ENCODE measurements around the gene ADPRH.

DNA sequence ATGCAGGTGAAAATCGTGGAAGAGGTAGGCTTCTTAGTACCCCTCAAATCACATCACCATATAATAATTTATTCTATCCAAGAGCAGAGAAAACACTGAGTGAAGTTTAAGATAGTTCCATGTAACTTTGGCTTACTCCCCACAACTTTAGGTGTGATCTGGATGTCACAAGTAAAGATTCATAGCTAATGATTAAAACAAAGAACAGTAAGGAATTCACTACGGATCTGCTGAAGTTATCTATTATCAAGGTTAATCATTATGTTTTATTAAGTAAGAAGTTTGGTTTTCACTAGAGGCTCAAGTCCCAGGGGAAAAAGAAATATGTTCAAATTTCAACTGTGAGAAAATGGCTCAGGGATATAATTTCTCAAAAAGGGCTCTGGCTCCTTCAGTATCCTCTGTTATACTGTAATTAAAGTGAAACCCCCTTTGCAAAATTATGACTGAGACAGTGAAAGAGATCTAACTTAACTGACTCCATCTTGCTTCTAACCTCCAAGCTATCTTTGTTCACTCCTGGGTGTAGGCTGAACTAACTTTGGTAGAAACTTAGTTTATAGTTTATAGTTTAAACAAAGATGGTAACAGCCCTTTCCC lies 37.0 kb upstream of the ADPRH start:
- TF ChIP-seq, protein P1, sequence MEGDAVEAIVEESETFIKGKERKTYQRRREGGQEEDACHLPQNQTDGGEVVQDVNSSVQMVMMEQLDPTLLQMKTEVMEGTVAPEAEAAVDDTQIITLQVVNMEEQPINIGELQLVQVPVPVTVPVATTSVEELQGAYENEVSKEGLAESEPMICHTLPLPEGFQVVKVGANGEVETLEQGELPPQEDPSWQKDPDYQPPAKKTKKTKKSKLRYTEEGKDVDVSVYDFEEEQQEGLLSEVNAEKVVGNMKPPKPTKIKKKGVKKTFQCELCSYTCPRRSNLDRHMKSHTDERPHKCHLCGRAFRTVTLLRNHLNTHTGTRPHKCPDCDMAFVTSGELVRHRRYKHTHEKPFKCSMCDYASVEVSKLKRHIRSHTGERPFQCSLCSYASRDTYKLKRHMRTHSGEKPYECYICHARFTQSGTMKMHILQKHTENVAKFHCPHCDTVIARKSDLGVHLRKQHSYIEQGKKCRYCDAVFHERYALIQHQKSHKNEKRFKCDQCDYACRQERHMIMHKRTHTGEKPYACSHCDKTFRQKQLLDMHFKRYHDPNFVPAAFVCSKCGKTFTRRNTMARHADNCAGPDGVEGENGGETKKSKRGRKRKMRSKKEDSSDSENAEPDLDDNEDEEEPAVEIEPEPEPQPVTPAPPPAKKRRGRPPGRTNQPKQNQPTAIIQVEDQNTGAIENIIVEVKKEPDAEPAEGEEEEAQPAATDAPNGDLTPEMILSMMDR (conservative IDR thresholded peaks at IDR 0.05): no peak
- TF ChIP-seq EZH2 (IDR thresholded peaks at IDR 0.05; ENCODE audit: low read depth): no peak
